Uterus (tissue), 2 donors: ENCODE results near the gene UNKL.

Experiments used
- CTCF ChIP-seq, 4 experiments: fragments of 200-600 bp in 2 of 4; fragments of 450-650 bp in 2 of 4; sonication (generic) in 2 of 4; IDR thresholded peaks; one replicate each; pipeline ENCODE4 v1.5.1; 2016 to 2019; ENCODE audit warnings: antibody characterized with exemption in 4 of 4, mild to moderate bottlenecking in 2 of 4, moderate library complexity in 1 of 4
- POLR2A ChIP-seq, 2 donors: fragments of 450-650 bp; IDR thresholded peaks; one replicate each; pipeline ENCODE4 v1.6.1; 2016; ENCODE audit warnings: antibody characterized with exemption in 2 of 2, mild to moderate bottlenecking in 1 of 2, moderate library complexity in 1 of 2

- TF ChIP-seq CTCF (IDR thresholded peaks at IDR 0.05), result no peak
- no peak for TF ChIP-seq POLR2A (IDR thresholded peaks at IDR 0.05)
Measured at GRCh38 chr16:1334739-1335138, 79.8 kb downstream of the UNKL start.
